Measurements from ENCODE around the gene CLSTN2.

The CLSTN2 gene

GRCh38 chr3:140166861-140167599, 232.0 kb downstream of the CLSTN2 start:
- H3K79me2 ChIP-seq (ENCODE audit: insufficient read depth, low read depth), result no peaks in the 10 kb centered on the region
- no peaks in the 10 kb centered on the region for H3K4me1 ChIP-seq (ENCODE audit: low read depth, poor library complexity, severe bottlenecking)
- no peaks in the 10 kb centered on the region for H4K20me1 ChIP-seq (ENCODE audit: insufficient read depth)
- TF ChIP-seq, protein P1, sequence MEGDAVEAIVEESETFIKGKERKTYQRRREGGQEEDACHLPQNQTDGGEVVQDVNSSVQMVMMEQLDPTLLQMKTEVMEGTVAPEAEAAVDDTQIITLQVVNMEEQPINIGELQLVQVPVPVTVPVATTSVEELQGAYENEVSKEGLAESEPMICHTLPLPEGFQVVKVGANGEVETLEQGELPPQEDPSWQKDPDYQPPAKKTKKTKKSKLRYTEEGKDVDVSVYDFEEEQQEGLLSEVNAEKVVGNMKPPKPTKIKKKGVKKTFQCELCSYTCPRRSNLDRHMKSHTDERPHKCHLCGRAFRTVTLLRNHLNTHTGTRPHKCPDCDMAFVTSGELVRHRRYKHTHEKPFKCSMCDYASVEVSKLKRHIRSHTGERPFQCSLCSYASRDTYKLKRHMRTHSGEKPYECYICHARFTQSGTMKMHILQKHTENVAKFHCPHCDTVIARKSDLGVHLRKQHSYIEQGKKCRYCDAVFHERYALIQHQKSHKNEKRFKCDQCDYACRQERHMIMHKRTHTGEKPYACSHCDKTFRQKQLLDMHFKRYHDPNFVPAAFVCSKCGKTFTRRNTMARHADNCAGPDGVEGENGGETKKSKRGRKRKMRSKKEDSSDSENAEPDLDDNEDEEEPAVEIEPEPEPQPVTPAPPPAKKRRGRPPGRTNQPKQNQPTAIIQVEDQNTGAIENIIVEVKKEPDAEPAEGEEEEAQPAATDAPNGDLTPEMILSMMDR (conservative IDR thresholded peaks at IDR 0.05; ENCODE audit: low read depth, low read length), result no peak
- H2AFZ ChIP-seq (ENCODE audit: low read depth), result no peak overlapping the region
- 0 out of 2 replicates have a peak, but pooled peaks cover 3% of the 10 kb centered on the region for H3K36me3 ChIP-seq (ENCODE audit: insufficient read depth)
- no peak overlapping the region for H3K9ac ChIP-seq
- no peak overlapping the region for H3K4me2 ChIP-seq
- no peak overlapping the region for H3K27ac ChIP-seq
- no peak overlapping the region for H3K4me3 ChIP-seq (IDR thresholded peaks at IDR 0.05; ENCODE audit: insufficient read depth, low read depth, low read length)
- no peaks in the 10 kb centered on the region for H3K27me3 ChIP-seq (ENCODE audit: insufficient read depth, low read depth)

GRCh38 chr3:140167600-140168281, 232.8 kb downstream of the CLSTN2 start:
- H3K27me3 ChIP-seq (ENCODE audit: insufficient read depth, low read depth), result no peaks in the 10 kb centered on the region
- H3K36me3 ChIP-seq (ENCODE audit: insufficient read depth), result 0 out of 2 replicates have a peak, but pooled peaks cover 3% of the 10 kb centered on the region
- no peak overlapping the region for H3K4me3 ChIP-seq (IDR thresholded peaks at IDR 0.05; ENCODE audit: insufficient read depth, low read depth, low read length)
- H3K79me2 ChIP-seq (ENCODE audit: insufficient read depth, low read depth), result no peaks in the 10 kb centered on the region
- TF ChIP-seq, protein P1 (conservative IDR thresholded peaks at IDR 0.05; ENCODE audit: low read depth, low read length), result no peak
- no peak overlapping the region for H3K27ac ChIP-seq
- H3K4me2 ChIP-seq, result no peak overlapping the region
- H3K9ac ChIP-seq, result no peak overlapping the region
- H2AFZ ChIP-seq (ENCODE audit: low read depth), result no peak overlapping the region
- H3K4me1 ChIP-seq (ENCODE audit: low read depth, poor library complexity, severe bottlenecking), result no peaks in the 10 kb centered on the region
- no peaks in the 10 kb centered on the region for H4K20me1 ChIP-seq (ENCODE audit: insufficient read depth)

DNA sequence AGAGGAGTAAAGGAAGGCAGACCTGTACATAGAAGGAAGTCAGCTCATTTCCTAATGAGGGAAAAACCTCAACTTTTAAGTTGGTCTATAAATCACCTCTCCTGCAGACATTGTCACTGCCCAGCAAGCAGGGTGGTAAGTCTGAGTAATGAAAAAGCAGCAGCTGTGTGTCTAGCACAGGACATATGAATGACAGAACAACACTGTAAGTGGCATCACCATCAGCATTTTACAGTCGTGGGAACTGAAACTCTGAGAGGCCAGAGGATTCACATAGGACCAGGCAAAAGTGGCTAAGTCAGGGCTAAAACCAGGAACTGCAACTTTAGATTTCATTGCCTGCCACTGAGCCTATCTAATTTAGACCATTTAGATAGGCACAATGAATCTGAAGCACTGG, 235.6 kb downstream of the CLSTN2 start:
- Histone ChIP-seq H3K9ac (no peak overlapping the region), H3K79me2 (ENCODE audit: insufficient read depth, low read depth) (no peaks in the 10 kb centered on the region), H3K4me3 (IDR thresholded peaks at IDR 0.05; ENCODE audit: insufficient read depth, low read depth, low read length) (no peak overlapping the region), H3K36me3 (ENCODE audit: insufficient read depth) (0 out of 2 replicates have a peak, but pooled peaks cover 3% of the 10 kb centered on the region), H4K20me1 (ENCODE audit: insufficient read depth) (no peaks in the 10 kb centered on the region), H3K4me1 (ENCODE audit: low read depth, poor library complexity, severe bottlenecking) (no peaks in the 10 kb centered on the region), H3K4me2 (no peak overlapping the region), H2AFZ (ENCODE audit: low read depth) (no peak overlapping the region), H3K27me3 (ENCODE audit: insufficient read depth, low read depth) (no peaks in the 10 kb centered on the region), H3K27ac (no peak overlapping the region)
- TF ChIP-seq, protein P1 (conservative IDR thresholded peaks at IDR 0.05; ENCODE audit: low read depth, low read length), result no peak

- no peak overlapping the region for H3K4me2 ChIP-seq
- H3K27me3 ChIP-seq (ENCODE audit: insufficient read depth, low read depth), result no peaks in the 10 kb centered on the region
- no peak overlapping the region for H3K9ac ChIP-seq
- H3K4me3 ChIP-seq (IDR thresholded peaks at IDR 0.05; ENCODE audit: insufficient read depth, low read depth, low read length), result no peak overlapping the region
- no peaks in the 10 kb centered on the region for H3K79me2 ChIP-seq (ENCODE audit: insufficient read depth, low read depth)
- H3K36me3 ChIP-seq (ENCODE audit: insufficient read depth), result no peaks in the 10 kb centered on the region
- H3K4me1 ChIP-seq (ENCODE audit: low read depth, poor library complexity, severe bottlenecking), result no peaks in the 10 kb centered on the region
- no peaks in the 10 kb centered on the region for H4K20me1 ChIP-seq (ENCODE audit: insufficient read depth)
- TF ChIP-seq, protein P1 (conservative IDR thresholded peaks at IDR 0.05; ENCODE audit: low read depth, low read length), result no peak
- no peak overlapping the region for H3K27ac ChIP-seq
- H2AFZ ChIP-seq (ENCODE audit: low read depth), result no peak overlapping the region
Measured at GRCh38 chr3:140176526-140176925, 241.5 kb downstream of the CLSTN2 start.
